NCI-H510A treated with DMSO at 0.1 percent for 48 hours (cell line): ENCODE data around the gene PAGE2.
A peak's percentile ranks its signal among the peaks of the same experiment; 100 is the strongest.
"Not testable (repeated sequence)": the region's sequence is repeated elsewhere in the genome, so short reads cannot be mapped to it uniquely, and the experiment has no call there.

Experiments used
- DNase-seq: peaks from one replicate; lab custom pipeline; 2025; lab: John Stamatoyannopoulos, UW

PAGE2 gene

DNA sequence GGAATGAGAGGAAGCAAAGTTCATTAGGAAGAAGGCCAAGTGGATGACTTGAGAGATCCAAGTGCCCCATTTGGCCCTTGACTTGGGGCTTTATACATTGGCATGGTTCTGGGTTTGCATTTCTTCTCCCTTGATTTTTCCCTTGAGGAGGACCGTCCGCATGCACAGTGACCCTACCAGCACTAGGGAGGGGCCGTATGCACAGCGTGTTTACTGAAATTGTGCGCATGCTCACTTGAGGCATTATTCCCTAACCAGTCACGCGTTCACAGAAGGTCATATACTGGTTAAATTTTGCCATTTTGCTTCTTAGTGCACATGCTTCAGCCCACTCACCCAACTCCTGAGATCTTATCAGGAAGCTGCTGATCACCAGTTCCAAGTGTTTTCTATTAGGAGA lies 35.1 kb downstream of the PAGE2 start:
- DNase-seq = no peak

DNA sequence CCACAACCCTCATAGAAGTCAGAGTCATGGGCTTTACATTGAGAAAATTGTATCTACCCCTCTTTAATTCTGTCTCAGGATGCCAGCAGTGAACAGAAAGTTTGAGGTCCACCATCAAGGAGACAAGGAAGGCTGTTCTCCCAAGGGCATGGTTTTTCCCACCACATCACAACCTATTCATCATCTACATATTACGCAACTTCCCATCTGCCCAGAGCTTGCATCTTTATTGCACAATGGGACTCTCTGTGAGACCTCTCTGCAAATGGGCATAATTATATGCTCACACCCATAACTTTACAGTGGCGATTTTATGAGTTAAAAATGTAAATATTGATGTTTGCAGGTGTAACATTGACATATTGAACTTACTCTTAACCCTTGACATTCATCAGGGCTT lies 38.9 kb downstream of the PAGE2 start:
- DNase-seq = no peak

GRCh38 chrX:55129361-55129760 lies 40.5 kb downstream of the PAGE2 start:
- no peak for DNase-seq

DNA sequence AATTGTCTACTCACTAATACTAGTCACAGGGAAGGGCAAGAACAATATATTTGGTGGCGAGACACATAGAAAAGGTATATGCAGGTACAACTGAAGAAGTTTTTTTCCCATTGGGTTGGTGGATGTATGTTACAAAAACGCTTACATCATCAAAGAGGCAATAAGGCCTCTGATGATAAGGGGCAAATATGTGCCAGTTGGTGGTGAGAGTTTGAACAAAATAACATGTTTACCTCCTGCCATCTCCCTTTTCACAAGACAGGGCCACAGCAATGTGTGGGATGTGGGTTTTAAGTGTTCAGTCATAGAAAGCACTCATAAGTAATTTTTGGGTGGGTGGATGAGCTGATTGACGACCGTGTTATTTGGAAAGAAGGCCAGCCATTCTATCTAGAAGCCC lies 41.7 kb downstream of the PAGE2 start:
- DNase-seq = no peak

DNA sequence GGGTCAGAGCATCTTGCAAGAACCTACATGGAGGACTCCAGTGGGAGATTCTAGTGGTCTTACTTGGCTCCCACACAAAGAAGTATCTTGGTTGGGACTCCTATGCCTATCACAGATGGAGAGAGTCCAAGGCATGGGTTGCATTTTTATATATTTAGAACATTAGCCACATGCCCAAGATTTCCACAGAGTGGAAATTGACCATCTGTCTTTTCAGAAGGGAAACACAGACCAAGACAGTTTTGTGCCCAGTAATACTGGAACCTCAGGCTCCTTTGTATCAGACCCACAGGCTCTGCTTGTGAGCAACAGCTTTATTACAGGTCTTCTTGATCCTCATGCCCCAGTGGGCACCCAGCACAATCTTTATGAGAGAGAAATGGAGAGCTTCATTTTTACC lies 43.6 kb downstream of the PAGE2 start:
- DNase-seq = no peak

GRCh38 chrX:55135171-55135570 lies 46.4 kb downstream of the PAGE2 start:
- peak; percentile 6 for DNase-seq

DNA sequence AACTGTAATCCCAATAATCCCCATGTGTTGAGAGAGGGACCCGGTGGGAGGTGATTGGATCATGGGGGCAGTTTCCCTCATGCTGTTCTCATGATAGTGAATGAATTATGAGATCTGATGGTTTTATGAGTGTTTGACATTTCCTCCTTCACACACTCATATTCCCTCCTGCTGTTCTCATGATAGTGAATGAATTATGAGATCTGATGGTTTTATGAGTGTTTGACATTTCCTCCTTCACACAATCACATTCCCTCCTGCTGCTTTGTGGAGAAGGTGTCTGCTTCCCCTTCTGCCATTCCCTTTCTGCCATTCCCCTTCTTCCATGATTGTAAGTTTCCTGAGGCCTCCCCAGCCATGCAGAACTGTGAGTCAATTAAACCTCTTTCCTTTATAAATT lies 52.0 kb downstream of the PAGE2 start:
- not testable (repeated sequence) for DNase-seq
